HPDE6-E6E7 (cell line): Measurements from ENCODE around the gene IL13.

ENCODE experiments used
- DNase-seq: peaks from one replicate; pipeline ENCODE4 v3.0.0; 2011; ENCODE audit warnings: missing footprints; ENCODE audit errors: extremely low spot score

Gene IL13

DNA sequence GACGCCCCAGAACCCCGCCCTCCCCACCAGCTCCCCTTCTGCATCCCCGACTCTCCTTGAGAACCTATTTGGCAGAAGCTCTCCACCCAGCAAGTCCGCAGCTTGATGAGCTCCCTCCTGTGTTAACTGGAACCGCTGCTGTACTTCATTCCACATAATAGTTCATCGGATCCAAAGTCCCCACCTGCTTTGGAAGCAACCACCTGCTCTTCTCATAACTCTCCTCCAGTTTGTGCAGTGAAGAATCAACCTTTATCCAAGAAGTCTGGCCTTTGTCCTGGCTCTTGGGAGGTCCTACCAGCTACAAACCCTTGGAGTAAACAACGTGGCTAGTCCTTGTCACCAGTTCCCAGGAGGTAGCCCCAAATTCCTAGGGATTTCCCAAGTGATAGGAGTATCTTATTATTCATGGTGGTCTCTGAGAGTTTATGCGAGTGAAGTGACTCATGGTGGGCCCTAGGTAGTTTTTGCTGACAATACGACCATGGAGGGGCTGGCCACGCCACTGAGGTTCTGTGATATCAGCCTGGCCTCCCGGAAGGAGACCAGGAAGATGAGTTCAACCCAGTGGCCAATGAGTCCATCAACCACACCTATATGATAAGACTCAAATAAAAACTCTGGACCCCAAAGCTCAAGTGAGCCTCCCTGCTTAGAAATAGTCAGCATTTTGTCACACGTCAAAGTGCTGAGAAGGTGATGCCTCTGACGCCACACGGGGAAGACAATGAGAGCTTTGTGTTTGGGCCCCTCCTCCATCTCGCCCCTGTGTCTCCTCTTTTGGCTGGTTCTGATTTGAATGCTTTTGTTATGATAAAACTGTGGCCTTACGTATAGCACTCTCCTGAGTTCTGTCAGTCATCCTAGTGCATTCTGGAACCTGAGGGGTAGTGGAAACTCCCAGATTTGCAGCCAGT, 12.3 kb downstream of the IL13 start:
- DNase-seq: no peak

- no peak for DNase-seq
Measured at GRCh38 chr5:132671000-132671399, 13.0 kb downstream of the IL13 start.

DNA sequence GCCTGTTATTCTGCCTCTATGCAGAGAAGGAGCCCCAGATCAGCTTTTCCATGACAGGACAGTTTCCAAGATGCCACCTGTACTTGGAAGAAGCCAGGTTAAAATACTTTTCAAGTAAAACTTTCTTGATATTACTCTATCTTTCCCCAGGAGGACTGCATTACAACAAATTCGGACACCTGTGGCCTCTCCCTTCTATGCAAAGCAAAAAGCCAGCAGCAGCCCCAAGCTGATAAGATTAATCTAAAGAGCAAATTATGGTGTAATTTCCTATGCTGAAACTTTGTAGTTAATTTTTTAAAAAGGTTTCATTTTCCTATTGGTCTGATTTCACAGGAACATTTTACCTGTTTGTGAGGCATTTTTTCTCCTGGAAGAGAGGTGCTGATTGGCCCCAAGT, 15.5 kb downstream of the IL13 start:
- DNase-seq: no peak

DNA sequence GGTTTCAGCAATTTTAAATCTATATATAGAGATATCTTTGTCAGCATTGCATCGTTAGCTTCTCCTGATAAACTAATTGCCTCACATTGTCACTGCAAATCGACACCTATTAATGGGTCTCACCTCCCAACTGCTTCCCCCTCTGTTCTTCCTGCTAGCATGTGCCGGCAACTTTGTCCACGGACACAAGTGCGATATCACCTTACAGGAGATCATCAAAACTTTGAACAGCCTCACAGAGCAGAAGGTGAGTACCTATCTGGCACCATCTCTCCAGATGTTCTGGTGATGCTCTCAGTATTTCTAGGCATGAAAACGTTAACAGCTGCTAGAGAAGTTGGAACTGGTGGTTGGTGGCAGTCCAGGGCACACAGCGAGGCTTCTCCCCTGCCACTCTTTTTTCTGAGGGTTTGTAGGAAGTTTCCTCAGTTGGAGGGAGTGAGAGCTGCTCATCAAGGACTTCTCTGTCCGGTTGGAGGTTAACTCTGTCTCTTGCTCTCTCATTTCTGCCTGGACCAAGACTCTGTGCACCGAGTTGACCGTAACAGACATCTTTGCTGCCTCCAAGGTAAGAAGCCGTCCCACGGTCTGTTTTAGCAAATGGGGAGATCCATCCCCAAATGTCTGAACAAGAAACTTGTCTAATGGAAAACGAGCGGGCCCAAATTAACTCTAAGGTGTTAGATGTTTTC, 16.1 kb downstream of the IL13 start, which contains the start of gene IL4:
IL4 (plus strand) TSS at position 51 of the 692 bp plus-strand sequence; CDS start at position 113, 62 bp downstream.
- no peak for DNase-seq

- DNase-seq: peak; percentile 85
Measured at GRCh38 chr5:132674671-132675506, 16.9 kb downstream of the IL13 start.

DNA sequence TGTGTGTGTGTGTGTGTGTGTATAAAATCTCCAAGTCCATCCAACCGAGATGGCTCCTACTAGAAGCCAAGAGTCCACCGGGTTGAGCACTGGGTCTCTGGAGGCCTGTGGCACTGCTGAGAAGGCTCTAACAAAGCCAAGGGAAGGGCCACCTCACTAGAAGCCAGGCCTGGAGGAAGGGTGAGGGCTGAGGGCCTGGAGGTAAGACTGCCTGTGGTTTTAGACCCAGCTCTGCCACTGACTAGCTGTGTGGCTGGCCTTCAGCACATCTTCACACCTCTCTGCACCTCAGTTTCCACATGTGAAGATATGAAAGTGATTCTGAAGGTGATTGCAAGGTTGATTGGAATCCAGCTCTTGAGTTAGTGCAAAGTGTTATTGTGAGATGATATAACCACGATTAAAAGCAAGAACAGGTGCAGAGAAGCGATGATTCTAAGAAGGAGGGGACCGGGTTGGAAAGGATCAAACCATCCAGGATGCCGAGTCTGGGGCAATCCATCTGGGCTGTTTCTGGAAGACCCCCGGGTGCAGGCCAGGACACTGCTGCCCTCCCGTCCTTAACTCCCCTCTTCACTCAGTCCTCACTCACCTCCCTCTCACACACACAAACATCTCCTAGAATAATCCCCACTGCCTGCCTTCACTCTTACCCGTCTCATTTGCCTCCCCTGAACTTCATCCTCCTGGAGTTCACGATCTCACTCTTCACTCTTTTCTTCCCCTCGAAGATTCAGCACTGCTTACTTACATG, 18.1 kb downstream of the IL13 start:
- DNase-seq: no peak

DNA sequence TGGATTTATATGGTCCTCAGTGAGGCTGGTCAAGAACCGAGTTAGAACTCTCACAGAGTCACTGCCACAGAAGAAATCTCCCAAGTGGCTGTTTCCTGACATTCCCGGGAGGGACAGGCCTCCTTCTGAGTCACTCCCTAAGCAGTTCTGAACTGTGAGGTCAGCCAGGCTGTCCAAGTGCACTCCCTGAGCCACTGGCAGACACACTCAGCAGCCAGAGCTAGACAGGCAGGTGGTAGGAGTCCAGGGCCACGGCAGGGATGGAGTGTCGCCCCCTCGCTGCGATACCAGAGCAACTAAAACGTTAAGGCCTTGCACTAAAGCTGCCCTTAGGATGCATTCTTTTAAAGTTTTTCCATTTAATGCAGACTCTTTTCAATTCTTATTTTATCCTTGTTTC, 19.2 kb downstream of the IL13 start:
- peak; percentile 98 for DNase-seq

DNA sequence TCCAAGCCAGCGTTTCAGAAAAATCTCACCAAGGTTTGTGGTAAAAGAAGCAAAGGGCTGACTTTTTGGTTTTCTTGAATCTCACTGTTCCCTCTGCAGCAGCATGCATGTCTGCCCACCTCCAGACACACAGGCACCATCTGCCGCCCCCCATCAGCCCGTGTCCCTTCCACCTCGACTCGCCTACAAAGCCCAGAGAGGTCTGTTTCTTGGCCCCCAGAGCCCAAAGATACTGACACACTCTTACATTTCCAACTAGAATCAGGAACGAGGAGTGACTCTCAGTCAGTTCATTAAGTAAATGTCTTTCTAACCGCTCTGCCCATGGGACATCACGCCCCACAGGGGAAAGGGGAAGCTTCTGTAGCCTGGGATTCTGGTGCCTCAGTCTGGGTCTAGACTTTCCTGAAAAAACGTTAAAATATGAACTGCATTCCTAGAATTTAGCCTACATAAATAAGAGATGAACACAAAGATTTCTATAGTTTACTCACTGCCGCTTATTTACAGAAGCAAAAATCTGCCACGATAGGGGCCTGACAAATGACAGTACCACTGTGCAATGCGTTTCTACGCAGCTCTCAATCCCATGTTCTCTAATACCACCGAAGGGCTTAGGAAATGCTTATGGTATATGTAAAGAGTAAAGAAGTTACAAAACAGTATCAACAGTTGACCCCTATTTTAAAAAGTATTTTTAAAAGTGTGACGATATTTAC, 19.9 kb downstream of the IL13 start:
- no peak for DNase-seq

- DNase-seq: no peak
Measured at GRCh38 chr5:132678735-132679134, 20.8 kb downstream of the IL13 start.

DNA sequence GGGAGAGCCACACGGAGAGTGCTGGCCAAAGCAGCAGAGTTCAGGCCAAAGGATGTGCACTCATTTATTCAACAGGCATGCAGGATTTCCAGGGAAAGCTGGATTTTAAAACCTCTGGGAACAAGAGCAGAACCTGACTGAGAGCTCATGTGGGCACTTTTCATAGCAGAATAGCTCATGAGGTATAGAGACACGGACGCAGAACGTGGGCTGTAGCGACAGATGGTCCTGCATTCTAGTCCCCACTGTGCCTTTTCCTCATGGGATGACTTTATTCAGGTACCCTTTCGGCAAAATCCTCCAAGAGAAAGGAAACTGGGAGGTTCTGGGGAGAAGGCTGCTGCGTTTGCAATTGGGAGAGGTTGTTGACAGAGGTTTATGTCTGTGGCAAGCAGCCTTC, 21.2 kb downstream of the IL13 start:
- no peak for DNase-seq

GRCh38 chr5:132679717-132680380, 21.9 kb downstream of the IL13 start:
- no peak for DNase-seq

DNA sequence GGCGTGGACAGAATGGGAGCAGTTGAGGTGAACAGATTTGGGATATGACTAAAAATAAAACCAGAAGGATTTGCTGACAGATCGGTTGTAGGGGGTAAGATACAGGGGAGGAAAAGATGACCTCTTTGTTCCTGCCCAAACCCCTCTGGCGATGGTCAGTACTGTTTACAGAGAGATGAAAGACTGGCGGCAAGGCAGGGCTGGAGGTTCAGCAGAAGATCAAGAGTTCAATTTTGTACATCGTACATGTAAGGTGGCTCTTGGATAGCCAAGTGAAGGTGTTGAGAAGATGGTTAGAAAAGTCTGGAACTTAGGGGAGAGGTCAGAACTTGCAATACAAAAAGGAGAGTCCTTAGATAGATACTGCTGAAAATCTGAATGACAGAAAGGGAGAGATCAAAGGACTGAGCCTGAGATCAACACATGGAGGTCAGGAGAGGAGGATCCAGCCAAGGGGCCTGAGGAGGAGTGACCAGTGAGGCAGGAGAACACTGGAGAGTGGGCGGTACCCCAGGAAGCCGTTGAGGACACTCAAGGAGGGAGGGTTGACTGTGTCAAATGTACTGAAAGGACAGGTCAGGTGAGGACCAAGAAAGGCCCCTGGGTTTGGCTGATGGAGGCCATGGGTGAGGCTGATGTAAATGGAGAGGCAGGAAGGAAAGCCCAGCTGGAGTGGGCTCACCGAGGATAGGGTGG, 23.0 kb downstream of the IL13 start:
- no peak for DNase-seq

DNA sequence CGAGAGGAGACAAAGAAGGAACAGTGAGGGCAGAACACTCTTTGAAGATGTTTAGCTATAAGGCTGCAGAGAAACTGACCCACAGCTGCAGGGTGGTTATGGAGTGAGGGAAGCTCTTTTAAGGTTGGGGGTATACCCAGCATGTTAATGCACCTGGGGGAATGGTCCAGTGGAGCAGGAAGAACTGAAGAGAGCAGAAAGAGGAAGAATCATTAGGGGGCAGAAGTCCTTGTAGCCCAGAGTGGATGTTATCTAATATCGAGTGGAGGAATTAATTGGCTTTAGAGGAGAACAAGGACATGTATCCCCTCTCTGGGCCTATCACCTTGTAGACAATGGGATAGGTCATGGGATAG, 23.5 kb downstream of the IL13 start:
- no peak for DNase-seq

DNA sequence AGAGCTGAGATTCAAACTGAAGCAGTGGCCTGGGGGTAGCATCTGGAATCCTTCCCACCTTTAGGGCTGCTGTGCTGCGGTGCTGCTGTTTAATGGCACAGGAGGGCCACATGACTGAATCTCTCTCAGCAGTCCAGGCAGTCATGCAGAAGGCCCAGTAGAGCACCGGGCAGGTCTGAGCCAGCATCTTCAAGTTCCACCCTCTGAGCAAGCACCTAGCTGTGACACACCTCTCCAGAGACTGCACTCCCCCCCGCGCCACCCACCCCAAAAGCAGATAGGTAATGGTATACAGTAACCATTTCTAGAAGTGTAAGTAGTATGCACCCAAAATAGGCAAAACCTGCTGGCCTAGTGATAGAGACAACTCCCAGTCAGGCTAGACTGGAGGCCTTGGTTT, 24.0 kb downstream of the IL13 start:
- no peak for DNase-seq

DNA sequence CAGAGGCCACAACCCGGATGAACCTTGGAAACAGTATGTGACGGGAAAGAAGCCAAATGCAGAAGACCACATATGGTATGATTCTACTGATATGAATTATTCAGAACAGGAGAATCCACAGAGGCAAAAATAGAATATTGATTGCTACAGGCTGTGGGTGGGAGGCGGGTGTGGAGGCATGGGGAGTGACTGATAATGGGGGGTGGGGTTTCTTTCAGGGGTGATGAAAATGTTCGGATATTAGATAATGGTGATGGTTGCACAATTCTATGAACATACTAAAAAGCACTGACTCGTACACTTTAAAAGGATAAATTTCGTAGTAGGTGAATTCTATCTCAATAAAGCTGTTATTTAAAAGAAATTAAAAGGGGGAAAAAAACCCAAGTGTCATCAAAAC, 26.5 kb downstream of the IL13 start:
- DNase-seq: no peak

- DNase-seq: no peak
Measured at GRCh38 chr5:132684922-132685720, 27.1 kb downstream of the IL13 start.

GRCh38 chr5:132686193-132686592, 28.2 kb downstream of the IL13 start:
- DNase-seq: no peak

- DNase-seq: no peak
Measured at GRCh38 chr5:132687995-132688394, 30.0 kb downstream of the IL13 start.
